PFSK-1 (cell line): Measurements from ENCODE around the gene SEMA3C.

ENCODE experiments used
- FOXP2 ChIP-seq: optimal IDR thresholded peaks from 2 replicates; pipeline ENCODE3; 2011; ENCODE audit warnings: borderline replicate concordance, control low read depth, inconsistent platforms; ENCODE audit not compliant: insufficient read depth; ENCODE audit errors: extremely low read length, extremely low read depth
- POLR2AphosphoS5 ChIP-seq: IDR thresholded peaks from 2 replicates; pipeline ENCODE4 v1.6.1; 2012; ENCODE audit warnings: low read depth, mild to moderate bottlenecking, control low read depth, low read length, moderate library complexity
- REST ChIP-seq, 2 experiments: IDR thresholded peaks; 2 replicates each; pipeline versions ENCODE4 v1.6.1 to v1.8.0; 2011 to 2012; ENCODE audit warnings: low read depth in 2 of 2, low read length in 2 of 2, control low read depth in 1 of 2, inconsistent platforms in 1 of 2, mild to moderate bottlenecking in 1 of 2, moderate library complexity in 1 of 2; ENCODE audit not compliant: insufficient read depth in 1 of 2
- SIN3A ChIP-seq: IDR thresholded peaks from 2 replicates; pipeline ENCODE4 v1.6.1; 2012; ENCODE audit warnings: mild to moderate bottlenecking, low read length, moderate library complexity, borderline replicate concordance; ENCODE audit not compliant: insufficient read depth
- TAF1 ChIP-seq: IDR thresholded peaks from 2 replicates; pipeline ENCODE4 v1.6.1; 2012; ENCODE audit warnings: low read length, control low read depth, borderline replicate concordance; ENCODE audit not compliant: insufficient read depth

The SEMA3C gene

GRCh38 chr7:80760292-80760691 is 158.6 kb downstream of the SEMA3C start:
- no peak for TF ChIP-seq SIN3A
- TF ChIP-seq POLR2AphosphoS5: no peak
- TF ChIP-seq REST (IDR thresholded peaks at IDR 0.05; ENCODE audit: insufficient read depth in 1 of 2, low read depth in 2 of 2, low read length in 2 of 2): no peak
- TF ChIP-seq TAF1: no peak
- no peak for TF ChIP-seq FOXP2

- no peak for TF ChIP-seq TAF1
- TF ChIP-seq REST (IDR thresholded peaks at IDR 0.05; ENCODE audit: insufficient read depth in 1 of 2, low read depth in 2 of 2, low read length in 2 of 2): no peak
- TF ChIP-seq SIN3A: no peak
- no peak for TF ChIP-seq POLR2AphosphoS5
- TF ChIP-seq FOXP2: no peak
Measured at GRCh38 chr7:80752954-80753690, 165.7 kb downstream of the SEMA3C start.

GRCh38 chr7:80749270-80749669 is 169.6 kb downstream of the SEMA3C start:
- TF ChIP-seq REST (IDR thresholded peaks at IDR 0.05; ENCODE audit: insufficient read depth in 1 of 2, low read depth in 2 of 2, low read length in 2 of 2): no peak

GRCh38 chr7:80748363-80749042 is 170.3 kb downstream of the SEMA3C start:
- no peak for TF ChIP-seq POLR2AphosphoS5
- no peak for TF ChIP-seq TAF1
- TF ChIP-seq FOXP2: no peak
- no peak for TF ChIP-seq REST (IDR thresholded peaks at IDR 0.05; ENCODE audit: insufficient read depth in 1 of 2, low read depth in 2 of 2, low read length in 2 of 2)
- no peak for TF ChIP-seq SIN3A
